ENCODE results near the gene HES7.

DNA sequence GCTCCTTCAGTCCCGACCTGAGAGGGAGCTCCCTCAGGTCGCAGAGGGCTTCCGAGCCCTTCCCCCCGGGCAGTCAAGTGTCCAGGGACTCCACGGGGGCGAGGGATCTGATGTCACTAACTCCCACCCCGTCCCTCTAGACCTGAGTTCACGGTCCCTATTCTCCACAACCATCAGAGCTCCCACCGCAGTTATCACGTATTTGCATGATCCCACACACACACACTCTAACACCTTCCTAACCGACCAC, 32.0 kb upstream of the HES7 start:
- TF ChIP-seq MXI1 (conservative IDR thresholded peaks at IDR 0.05; ENCODE audit: poor library complexity, severe bottlenecking), result no peak
- TF ChIP-seq POLR2AphosphoS5 (IDR thresholded peaks at IDR 0.05), result no peak
- TF ChIP-seq, protein P1, sequence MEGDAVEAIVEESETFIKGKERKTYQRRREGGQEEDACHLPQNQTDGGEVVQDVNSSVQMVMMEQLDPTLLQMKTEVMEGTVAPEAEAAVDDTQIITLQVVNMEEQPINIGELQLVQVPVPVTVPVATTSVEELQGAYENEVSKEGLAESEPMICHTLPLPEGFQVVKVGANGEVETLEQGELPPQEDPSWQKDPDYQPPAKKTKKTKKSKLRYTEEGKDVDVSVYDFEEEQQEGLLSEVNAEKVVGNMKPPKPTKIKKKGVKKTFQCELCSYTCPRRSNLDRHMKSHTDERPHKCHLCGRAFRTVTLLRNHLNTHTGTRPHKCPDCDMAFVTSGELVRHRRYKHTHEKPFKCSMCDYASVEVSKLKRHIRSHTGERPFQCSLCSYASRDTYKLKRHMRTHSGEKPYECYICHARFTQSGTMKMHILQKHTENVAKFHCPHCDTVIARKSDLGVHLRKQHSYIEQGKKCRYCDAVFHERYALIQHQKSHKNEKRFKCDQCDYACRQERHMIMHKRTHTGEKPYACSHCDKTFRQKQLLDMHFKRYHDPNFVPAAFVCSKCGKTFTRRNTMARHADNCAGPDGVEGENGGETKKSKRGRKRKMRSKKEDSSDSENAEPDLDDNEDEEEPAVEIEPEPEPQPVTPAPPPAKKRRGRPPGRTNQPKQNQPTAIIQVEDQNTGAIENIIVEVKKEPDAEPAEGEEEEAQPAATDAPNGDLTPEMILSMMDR (IDR thresholded peaks at IDR 0.05; ENCODE audit: poor library complexity, severe bottlenecking), result no peak
- no peak for TF ChIP-seq EZH2 (IDR thresholded peaks at IDR 0.05; ENCODE audit: borderline replicate concordance, insufficient read depth, low read length, poor library complexity, severe bottlenecking)
- no peak for TF ChIP-seq TAF1 (IDR thresholded peaks at IDR 0.05; ENCODE audit: low read depth)
- TF ChIP-seq EP300 (conservative IDR thresholded peaks at IDR 0.05; ENCODE audit: poor library complexity, severe bottlenecking), result no peak
- TF ChIP-seq RAD21 (conservative IDR thresholded peaks at IDR 0.05), result no peak
- TF ChIP-seq SMC3 (conservative IDR thresholded peaks at IDR 0.05; ENCODE audit: poor library complexity), result peak; percentile 21
- TF ChIP-seq, protein P2, sequence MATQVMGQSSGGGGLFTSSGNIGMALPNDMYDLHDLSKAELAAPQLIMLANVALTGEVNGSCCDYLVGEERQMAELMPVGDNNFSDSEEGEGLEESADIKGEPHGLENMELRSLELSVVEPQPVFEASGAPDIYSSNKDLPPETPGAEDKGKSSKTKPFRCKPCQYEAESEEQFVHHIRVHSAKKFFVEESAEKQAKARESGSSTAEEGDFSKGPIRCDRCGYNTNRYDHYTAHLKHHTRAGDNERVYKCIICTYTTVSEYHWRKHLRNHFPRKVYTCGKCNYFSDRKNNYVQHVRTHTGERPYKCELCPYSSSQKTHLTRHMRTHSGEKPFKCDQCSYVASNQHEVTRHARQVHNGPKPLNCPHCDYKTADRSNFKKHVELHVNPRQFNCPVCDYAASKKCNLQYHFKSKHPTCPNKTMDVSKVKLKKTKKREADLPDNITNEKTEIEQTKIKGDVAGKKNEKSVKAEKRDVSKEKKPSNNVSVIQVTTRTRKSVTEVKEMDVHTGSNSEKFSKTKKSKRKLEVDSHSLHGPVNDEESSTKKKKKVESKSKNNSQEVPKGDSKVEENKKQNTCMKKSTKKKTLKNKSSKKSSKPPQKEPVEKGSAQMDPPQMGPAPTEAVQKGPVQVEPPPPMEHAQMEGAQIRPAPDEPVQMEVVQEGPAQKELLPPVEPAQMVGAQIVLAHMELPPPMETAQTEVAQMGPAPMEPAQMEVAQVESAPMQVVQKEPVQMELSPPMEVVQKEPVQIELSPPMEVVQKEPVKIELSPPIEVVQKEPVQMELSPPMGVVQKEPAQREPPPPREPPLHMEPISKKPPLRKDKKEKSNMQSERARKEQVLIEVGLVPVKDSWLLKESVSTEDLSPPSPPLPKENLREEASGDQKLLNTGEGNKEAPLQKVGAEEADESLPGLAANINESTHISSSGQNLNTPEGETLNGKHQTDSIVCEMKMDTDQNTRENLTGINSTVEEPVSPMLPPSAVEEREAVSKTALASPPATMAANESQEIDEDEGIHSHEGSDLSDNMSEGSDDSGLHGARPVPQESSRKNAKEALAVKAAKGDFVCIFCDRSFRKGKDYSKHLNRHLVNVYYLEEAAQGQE (IDR thresholded peaks at IDR 0.05; ENCODE audit: borderline replicate concordance), result no peak

Data from neural cell (in vitro differentiated cells).